HTR-8/SVneo (cell line): Measurements from ENCODE around the gene CCIN.
"Not testable (repeated sequence)": the region's sequence is repeated elsewhere in the genome, so short reads cannot be mapped to it uniquely, and the experiment has no call there.

Experiments used
- DNase-seq: peaks from one replicate; pipeline ENCODE4 v3.0.0; 2011; ENCODE audit warnings: low spot score, mixed read lengths; ENCODE audit not compliant: insufficient read length
- FAIRE-seq: peaks from 2 replicates; lab custom pipeline; 2011; peaks lifted over from hg19 to GRCh38; lab: Jason Lieb, UNC

CCIN gene

DNA sequence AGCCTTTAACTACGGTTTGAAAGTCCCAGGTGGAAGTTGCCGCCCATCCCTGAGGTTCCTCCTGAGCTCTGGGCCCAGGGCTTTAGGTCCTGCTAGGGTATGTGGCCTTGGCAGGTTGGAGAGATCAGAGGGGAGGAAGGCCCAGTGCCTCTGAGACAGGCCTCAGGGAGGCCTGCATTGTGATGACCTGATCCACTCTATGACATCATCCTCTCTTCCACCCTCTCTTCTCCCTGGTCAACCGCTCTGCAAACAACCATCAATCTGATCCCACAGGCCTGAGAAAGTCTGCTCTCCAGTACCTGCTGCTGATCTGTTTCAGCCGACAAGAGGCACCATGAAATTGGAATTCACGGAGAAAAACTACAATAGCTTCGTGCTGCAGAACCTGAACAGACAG is at the start of gene CCIN:
Gene CCIN, plus strand, starts transcription at position 223 of the 400 bp plus-strand sequence. Its CDS starts 115 bp downstream, at position 338.
- DNase-seq (no peak), FAIRE-seq (no peak)

DNA sequence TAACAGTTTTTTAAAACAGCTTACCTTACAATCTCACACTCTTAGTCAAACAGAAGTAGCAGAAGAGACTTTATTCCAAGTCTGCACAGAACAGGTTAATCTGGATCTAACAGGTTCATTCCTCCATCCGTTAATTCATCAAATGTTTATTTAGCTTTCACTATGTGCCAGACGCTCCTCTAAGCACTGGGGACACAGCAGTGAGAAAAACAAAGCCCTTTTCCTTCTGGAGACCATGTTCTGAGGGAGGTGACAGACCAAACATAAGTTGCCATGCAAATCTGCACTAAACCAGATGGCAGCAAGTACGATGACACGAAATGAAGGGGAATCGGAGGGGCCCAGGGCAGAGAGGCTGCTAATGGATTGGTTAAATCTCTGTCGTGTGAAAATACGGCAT is 49.7 kb upstream of the CCIN start:
- no peak for DNase-seq
- no peak for FAIRE-seq

- FAIRE-seq = no peak
- DNase-seq = no peak
These were observed 48.5 kb upstream of the CCIN start for GRCh38 chr9:36120705-36121104.

DNA sequence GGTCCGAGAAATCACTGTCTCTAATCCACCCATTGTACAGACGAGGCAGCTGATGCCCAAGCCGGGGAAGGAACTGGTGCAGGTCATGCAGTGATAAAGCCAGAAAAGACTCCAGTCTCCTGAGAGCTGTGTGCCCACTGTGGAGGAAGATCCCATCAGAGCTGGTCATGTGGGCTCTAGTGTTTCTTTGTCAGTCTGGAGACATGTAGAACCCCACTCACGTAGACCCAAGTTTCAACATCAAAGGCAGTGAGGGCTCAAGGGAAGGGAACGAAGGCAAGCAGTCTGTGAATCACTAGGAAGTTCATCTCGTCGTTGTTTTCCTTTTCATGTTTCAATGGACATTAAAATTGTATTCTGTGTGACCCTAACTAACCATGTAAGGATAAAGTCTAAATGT is 47.2 kb upstream of the CCIN start:
- DNase-seq (no peak), FAIRE-seq (no peak)

DNA sequence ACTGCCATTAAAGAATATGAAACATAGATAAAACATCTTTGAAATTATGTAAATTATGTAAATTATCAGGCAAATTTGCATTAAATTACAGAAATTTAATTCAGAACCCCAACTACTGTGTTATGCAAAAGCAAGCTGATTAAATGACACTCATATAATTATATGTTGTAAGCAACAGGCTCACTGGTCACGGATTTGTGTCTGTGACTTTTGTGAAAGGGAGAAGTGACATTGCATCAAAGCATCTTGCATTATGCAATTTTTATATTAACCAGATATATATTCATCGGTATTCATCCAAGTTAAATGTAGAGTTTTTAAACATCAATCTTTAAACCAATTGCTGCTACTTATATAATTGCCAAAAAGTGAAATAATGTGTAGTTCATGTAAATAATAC is 45.7 kb upstream of the CCIN start:
- FAIRE-seq (no peak), DNase-seq (no peak)

- FAIRE-seq = no peak
- no peak for DNase-seq
These were observed 43.9 kb upstream of the CCIN start for GRCh38 chr9:36125062-36125855.

DNA sequence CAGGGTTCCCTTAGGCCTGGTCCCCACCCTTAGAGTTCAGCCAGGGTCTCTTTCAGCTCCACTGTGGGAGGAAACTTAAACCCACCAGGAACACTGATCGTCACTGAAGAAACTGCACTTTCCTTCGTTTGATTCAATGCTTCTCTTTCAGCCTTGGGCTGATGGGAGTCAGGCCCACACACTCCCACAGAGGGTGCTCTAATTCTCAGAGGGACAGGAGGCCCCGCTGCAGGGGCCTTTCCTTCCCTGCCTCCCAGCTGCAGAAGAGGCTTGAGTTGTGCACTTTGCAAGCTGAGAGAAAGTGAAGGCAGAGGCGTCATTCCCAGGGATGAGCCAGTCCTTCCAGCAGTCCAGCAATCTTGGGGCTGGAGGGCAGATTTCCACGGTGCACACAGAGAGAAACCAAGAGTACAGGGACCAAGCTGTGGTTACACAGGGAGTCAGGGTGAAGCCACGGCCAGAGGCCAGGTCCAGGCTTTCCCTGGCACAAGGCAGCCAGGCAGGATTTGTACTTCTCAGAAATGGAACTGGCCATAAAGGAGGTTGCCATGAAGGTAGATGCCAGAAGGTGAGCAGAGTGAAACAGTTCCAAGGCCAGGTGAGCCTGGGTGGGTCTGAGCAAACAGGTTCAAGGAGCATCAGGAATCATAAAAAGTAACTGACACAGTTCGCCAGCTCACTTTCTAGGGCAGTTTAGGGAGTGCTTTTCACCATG is 43.0 kb upstream of the CCIN start:
- DNase-seq (no peak), FAIRE-seq (no peak)

DNA sequence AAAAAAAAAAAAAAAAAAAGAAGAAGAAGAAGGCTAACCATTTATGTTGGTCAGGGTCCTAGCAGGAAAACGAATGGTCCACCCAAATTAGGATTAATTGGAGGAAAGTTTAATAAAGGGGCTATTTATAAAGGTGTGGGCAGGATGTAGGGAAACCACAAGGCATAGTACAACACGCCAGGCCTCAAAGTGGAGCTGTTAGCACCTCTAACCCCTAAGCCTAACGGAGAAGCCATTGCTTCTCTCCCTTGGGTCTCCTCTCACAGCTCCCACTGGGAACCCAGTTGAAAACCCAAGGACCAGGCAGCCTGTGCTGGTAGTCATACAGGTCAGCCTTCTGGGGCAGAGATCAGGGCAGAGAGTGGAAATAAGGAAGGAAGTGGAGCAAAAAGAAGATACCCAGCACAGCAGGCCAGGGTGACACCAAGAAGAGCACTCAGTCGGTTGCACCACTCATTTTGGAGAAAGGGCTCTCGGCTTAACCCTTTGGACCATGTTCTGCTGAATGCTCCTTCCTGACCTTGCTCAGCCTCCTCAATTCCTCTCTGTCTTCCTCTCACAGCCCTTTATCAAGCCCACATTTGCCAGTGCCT is 41.4 kb upstream of the CCIN start:
- FAIRE-seq (no peak), DNase-seq (no peak)

- no peak for FAIRE-seq
- no peak for DNase-seq
These were observed 40.8 kb upstream of the CCIN start for GRCh38 chr9:36128349-36128748.

DNA sequence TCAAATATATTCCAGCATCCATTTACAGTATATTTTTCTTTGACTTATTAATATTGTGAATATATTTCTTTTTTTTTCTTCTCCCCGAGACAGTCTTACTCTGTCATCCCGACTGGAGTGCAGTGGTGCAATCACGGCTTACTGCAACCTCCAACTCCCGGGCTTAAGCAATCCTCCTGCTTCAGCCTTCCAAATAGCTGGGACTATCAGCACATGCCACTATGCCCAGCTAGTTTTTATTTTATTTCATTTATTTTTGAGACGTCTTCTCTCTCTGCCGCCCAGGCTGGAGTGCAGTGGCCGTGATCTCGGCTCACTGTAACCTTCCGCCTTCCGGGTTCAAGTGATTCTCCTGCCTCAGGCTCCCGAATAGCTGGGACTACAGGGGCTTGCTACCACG is 40.0 kb upstream of the CCIN start:
- DNase-seq = no peak
- no peak for FAIRE-seq

DNA sequence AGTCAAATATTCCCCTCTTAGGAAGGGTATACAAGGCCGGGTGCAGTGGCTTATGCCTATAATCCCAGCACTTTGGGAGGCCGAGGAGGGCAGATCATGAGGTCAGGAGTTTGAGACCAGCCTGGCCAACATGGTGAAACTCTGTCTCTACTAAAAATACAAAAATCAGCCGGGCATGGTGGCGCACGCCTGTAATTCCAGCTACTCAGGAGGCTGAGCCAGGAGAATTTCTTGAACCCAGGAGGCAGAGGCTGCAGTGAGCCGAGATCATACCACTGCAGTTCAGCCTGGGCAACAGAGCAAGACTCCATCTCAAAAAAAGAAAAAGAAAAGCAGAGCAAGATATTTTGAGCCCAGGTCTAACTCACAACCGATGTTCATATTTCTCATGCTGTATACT is 37.5 kb upstream of the CCIN start:
- not testable (repeated sequence) for FAIRE-seq, DNase-seq

GRCh38 chr9:36132086-36132485 is 37.1 kb upstream of the CCIN start:
- DNase-seq (no peak), FAIRE-seq (no peak)

DNA sequence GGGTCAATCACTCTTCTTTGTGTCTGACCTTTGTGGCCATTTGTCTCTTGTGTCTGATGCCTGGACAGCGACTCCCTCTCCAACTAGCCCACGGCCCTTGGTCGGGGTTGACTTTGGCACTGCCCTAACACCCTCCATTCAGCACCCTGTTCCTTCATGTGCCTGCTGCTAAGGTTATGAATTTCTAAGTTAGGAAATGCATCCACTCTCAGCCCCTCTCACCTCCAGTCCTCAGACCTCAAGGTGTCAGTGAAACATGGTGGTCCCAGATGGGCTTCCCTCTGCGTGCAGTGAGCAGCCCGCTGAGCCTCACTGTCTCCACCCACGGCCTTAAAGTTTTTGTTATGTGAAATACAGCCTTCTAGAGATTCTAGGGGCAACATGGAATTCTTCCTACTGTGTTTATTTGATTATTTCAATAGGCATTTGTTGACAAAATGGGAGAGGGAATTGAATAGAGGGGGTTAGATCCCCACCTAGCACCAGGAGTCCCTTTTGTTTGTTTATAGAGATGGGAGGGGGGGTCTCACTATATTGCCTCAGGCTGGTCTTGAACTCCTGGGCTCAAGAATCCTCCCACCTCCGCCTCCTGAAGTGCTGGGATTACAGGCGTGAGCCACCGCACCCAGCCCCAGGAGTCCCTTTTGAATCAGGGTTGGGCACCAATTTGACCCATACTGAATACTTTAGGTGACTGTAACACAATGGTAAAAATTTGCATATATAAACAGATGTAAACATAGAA is 34.3 kb upstream of the CCIN start:
- no peak for FAIRE-seq

DNA sequence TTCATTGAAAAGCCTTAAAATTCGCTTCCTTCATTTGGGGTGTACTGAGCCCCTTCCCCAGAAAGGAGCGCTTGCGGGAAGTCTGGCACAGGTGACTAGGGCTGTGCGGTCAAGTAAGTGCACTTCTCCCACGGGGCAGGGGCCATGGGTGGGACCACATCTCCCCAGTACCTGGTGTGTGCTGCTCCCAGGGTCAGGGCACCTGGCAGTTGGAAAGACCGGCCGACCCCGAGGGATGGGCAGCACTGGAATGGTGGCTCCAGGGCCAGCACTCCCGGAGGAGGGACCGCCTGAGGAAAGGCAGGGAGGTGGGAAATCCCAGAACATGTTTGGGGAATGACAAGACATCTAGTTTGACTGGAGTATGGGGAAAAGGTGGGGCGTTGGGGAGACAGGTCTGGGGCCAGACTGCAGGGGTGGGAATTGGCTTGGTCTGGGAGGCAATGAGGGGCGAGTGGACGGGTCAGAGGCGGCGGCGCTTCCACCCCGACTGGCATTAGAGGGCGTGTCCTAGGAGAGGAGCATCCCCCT is 33.4 kb upstream of the CCIN start:
- FAIRE-seq = peak; percentile 84
- no peak for DNase-seq

More for the DNA sequence above, 34.3 kb upstream of the CCIN start:
- no peak for DNase-seq

DNA sequence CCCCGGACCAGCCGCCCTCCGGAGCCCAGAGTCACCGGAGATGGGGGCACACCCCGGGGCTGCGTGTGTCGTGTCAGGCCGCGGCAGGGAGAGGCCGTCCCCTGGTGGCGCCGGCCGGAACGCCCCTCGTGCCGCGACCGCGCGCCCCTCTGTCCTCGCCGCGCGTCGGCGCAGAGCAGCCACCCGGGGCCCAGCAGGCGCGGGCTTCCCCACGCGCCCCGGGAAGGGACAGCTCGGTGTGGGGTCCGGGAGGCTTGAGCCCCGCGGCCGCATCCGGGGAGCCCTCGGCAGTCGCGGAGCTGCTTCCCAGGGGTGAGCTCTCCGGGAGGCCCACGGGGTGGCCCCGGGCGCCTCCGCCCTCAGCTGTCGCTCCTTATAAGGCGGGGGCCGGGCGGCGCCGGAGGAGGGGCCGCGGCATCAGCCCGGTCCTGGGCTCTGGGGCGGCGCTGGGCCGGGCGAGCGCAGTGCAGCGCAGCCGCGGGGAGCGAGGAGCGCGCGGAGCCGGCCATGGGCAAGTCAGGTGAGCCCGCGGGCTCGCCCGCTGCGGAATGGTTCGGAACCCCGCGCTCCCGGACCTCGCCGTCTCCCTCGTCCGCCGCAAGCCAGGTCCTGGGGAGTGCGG is 32.8 kb upstream of the CCIN start, which contains the start of gene GLIPR2:
Gene GLIPR2, plus strand, starts transcription at position 462 of the 622 bp plus-strand sequence. Its CDS starts 46 bp downstream, at position 508.
- peak; percentile 79 for DNase-seq
- FAIRE-seq = no peak

GRCh38 chr9:36136894-36137391 is 32.2 kb upstream of the CCIN start:
- DNase-seq = peak; percentile 20
- no peak for FAIRE-seq

DNA sequence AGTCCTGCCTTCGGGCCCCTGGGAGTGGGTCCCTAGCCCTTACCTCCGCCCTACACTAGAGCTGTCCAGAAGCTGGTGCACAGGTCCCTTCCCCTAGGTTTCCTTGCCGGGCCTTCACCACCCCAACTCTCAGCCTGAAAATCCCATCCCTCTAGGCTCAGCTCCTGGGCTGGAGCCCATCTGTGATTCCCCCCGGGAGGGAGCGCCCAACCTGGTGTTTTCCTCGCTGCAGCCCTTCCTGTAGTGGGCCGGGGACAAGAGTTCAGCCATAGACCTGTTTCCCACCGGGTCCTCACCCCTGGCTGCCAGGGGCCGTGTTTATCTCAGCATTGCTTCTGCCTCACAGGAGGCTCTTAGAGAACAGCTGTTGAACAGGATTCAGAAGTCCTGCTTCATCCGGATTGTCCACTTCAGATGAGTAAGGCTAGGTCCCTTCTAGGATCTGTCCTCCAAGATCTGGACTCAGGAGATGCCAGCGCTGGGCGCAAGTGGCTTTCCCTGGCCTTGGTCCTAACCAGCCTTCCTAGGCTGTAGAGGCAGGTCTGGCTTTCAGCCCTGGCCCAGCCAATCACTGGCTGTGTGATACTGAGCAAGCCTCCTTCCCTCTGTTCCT is 31.7 kb upstream of the CCIN start:
- FAIRE-seq = peak; percentile 44
- DNase-seq = no peak

DNA sequence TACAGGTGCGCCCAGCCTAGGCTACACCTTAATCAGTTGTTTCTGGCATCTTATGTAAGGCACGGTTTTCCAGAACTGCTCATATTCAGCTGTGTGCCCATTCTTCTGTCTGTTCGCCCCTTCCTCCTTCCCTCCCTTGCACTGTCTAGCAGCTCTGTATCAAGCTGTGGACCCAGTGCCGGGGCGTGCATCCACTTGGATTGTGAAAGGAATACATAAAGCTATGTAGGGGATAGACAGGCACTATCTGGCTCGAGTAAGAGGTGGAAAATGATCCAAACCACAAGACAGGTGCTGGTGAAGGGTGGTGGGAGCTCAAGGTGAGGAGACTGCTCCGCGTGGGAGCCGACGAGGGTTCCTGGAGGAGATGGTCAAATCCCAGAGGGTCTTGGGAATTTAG is 30.7 kb upstream of the CCIN start:
- no peak for DNase-seq
- FAIRE-seq = no peak

- no peak for FAIRE-seq
- no peak for DNase-seq
These were observed 30.3 kb upstream of the CCIN start for GRCh38 chr9:36138901-36139300.
